Measurements from ENCODE around the gene SH2B3.

The SH2B3 gene

DNA sequence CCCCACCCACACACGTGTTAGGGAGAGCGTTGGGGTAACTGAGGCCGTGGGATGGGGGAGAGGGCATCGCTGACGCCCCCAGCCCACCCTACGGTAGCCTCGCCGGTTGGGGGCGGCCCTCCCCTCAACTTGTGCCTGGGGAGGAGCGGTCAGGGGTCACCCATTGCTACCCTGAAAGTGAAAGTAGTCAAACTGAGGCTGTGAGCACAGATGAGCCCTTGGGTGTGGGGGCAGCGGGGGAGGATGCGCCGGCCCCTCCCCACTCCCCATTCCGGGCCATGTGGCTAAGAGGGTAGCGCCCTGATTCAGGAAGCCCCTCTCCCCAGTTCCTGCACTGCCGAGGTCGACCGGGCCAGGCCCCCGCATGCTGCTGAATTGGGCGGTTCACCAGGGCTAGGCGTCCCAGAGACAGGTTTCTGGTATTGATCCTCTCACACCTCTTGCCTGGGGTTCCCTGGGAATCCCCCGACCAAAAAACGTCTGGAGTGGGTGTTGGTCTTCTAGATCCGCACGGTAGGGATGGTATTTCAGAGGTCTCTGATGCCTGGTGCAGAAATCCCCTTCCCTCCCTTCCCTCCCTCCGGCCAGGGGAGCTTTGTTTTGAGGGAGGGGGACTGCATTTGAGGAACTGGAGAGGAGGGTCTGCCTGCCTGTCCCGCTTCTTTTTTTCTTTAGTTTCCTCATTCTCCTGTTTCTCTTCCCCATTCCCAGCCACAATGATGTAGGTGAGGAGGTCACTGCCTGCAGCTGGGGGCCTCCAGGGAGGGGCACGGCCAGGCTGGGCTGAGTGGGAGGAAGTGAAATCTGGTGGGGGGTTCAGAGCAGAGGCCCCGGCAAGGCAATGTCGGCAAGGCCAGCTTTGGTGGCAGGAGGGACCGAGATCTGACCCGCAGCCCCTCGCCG is 1.0 kb downstream of the SH2B3 start:
- no peak for TF ChIP-seq CTCF (conservative IDR thresholded peaks at IDR 0.05; ENCODE audit: low read length)
- DNase-seq (ENCODE audit: low read depth), result no peak
- H3K4me3 ChIP-seq (ENCODE audit: low read length), result peak overlapping the region; percentile 92

GRCh38 chr12:111407377-111408115 is 1.8 kb downstream of the SH2B3 start:
- DNase-seq (ENCODE audit: low read depth), result no peak
- H3K4me3 ChIP-seq (ENCODE audit: low read length), result peak overlapping the region; percentile 92
- no peak for TF ChIP-seq CTCF (conservative IDR thresholded peaks at IDR 0.05; ENCODE audit: low read length)

GRCh38 chr12:111408116-111408440 is 2.4 kb downstream of the SH2B3 start:
- DNase-seq (ENCODE audit: low read depth), result no peak
- peak overlapping the region; percentile 92 for H3K4me3 ChIP-seq (ENCODE audit: low read length)

GRCh38 chr12:111408686-111409402 is 3.1 kb downstream of the SH2B3 start:
- no peak for TF ChIP-seq CTCF (conservative IDR thresholded peaks at IDR 0.05; ENCODE audit: low read length)
- no peak overlapping the region for H3K4me3 ChIP-seq (ENCODE audit: low read length)
- DNase-seq (ENCODE audit: low read depth), result no peak

More at GRCh38 chr12:111408116-111408440, 2.4 kb downstream of the SH2B3 start:
- TF ChIP-seq CTCF (conservative IDR thresholded peaks at IDR 0.05; ENCODE audit: low read length), result no peak

DNA sequence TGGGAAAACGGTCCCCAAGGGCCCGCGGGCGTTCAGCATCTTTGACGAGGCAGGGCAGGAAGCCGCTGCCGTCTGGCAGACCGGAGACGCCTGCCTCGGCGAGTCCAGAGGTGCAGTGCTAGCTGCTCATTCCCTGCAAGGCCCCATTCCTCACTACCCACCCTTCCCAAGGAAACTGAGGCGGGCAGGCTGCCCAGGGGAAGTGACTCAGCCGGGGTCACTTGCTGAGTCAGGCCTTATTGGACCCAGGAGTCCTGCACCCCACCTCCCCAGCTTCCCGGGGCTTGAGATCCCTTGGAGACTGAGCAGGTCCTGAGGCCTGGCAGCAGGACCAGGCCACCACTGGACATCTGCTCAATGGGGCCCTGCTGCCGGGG is 3.7 kb downstream of the SH2B3 start:
- peak overlapping the region; percentile 31 for H3K4me3 ChIP-seq (ENCODE audit: low read length)
- no peak for TF ChIP-seq CTCF (conservative IDR thresholded peaks at IDR 0.05; ENCODE audit: low read length)
- DNase-seq (ENCODE audit: low read depth), result no peak

GRCh38 chr12:111409780-111410430 is 4.2 kb downstream of the SH2B3 start:
- no peak for TF ChIP-seq CTCF (conservative IDR thresholded peaks at IDR 0.05; ENCODE audit: low read length)
- peak; percentile 77 for DNase-seq (ENCODE audit: low read depth)
- H3K4me3 ChIP-seq (ENCODE audit: low read length), result peak overlapping the region; percentile 31
